Right cardiac atrium (tissue), 5 donors: Measurements from ENCODE around the gene CDPF1. TPM values are rescaled to one million over a fixed set of nuclear protein-coding genes. Genes with fewer than 3 reads are reported as not detected.

Experiments used
- ATAC-seq, 2 donors: fragments of 200-7000 bp; cut with Tn5 transposase; one replicate each; pipeline versions ENCODE4 v1.8.0 to v1.9.1; 2020; ENCODE audit warnings: moderate library complexity in 2 of 2, mild to moderate bottlenecking in 1 of 2
- DNase-seq, 3 donors: peaks; one replicate each; pipeline ENCODE4 v3.0.0-alpha.2; 2020
- H3K27ac ChIP-seq: one replicate; pipeline ENCODE4 v1.5.1; 2013; ENCODE audit warnings: mild to moderate bottlenecking, low read length, control low read depth, moderate library complexity
- H3K27me3 ChIP-seq: one replicate; pipeline ENCODE4 v1.6.1; 2013; ENCODE audit not compliant: control insufficient read depth, insufficient read depth
- H3K4me1 ChIP-seq: one replicate; pipeline ENCODE4 v1.6.1; 2013; ENCODE audit warnings: low read length; ENCODE audit not compliant: control insufficient read depth, insufficient read depth
- H3K4me3 ChIP-seq: one replicate; pipeline ENCODE4 v1.5.1; 2013; ENCODE audit warnings: low read length, control low read depth
- H3K9me3 ChIP-seq: one replicate; pipeline ENCODE4 v1.6.1; 2013; ENCODE audit warnings: low read length; ENCODE audit not compliant: control insufficient read depth
- WGBS: extraction: QIAGEN DNeasy Blood & Tissue Kit; methylation state at CpG from one replicate; pipeline ENCODE4 v1.1.7; 2013; 5-methylcytosine and 5-hydroxymethylcytosine counted together
- intact Hi-C, 4 donors: fragments of 100-400 bp; cut with DNase I; formaldehyde crosslinking; loops; one replicate each; pipeline versions ENCODE4 v1.11.0 to v1.14.0; 2022 to 2023
- polyA plus RNA-seq: library from polyadenylated mRNA; stranded (reverse); fragments of 200-250 nt; gene quantifications from one replicate; pipeline ENCODE4 v1.2.3, GENCODE V29; 2013
- total RNA-seq, 4 donors: library from RNA; stranded (reverse); fragmentation: NEBNext Ultra II Directional; extraction: Animal tissue kit (Norgen Biotek cat#: 25700); gene quantifications; one replicate each; pipeline ENCODE4 v1.2.1, GENCODE V29; 2021
- donor health status: healthy with polysubstance abuse.
- donor health status: DM: no; HTN: yes; CAD: no.
- donor health status: DM: no; HTN: no; CAD: no.
- donor health status: DM: no; HTN: yes; CAD: no; lungs with severe emphysema.
- donor health status: DM: yes; HTN: yes; CAD: no.

Gene CDPF1
- total and polyA plus RNA-seq, 5 donors, result 8.9 to 10.5 (median 9.4) TPM

DNA sequence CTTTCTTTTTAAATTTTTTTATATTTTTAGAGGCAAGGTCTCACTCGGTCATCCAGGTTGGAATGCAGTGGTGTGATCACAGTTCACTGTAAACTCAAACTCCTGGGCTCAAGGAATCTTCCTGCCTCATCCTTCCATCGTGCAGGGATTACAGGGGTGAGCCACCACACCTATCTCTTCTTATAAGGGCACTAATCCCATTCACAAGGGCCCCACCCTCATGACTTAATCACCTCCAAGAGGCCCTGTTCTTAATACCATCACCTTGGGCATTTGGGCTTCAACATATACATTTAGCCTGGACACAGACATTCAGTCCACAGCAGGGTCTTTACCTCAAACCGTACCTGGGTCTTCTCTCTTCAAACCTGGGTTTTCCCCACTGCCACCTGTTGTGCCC, 42.1 kb upstream of the CDPF1 start:
- ATAC-seq, result no peak
- no peaks in the 10 kb centered on the region for H3K9me3 ChIP-seq
- no peak for DNase-seq
- peaks cover 7% of the 10 kb centered on the region for H3K4me1 ChIP-seq
- H3K4me3 ChIP-seq, result no peak overlapping the region
- 95% methylated on average over 3 of the region's 3 CpGs for WGBS
- no peaks in the 10 kb centered on the region for H3K27me3 ChIP-seq
- intact Hi-C loops, result loop anchor here in 1 of 4 donors (10.0 kb wide), 1 partner anchor 287 kb away; no protein-coding TSS in a partner anchor
- no peak overlapping the region for H3K27ac ChIP-seq

GRCh38 chr22:46290843-46291785, 41.0 kb upstream of the CDPF1 start:
- Histone ChIP-seq H3K27ac (peak overlapping the region; percentile 31), H3K4me3 (no peak overlapping the region), H3K9me3 (no peaks in the 10 kb centered on the region), H3K4me1 (peaks cover 5% of the 10 kb centered on the region), H3K27me3 (no peaks in the 10 kb centered on the region)
- DNase-seq (no peak), ATAC-seq (no peak)
- intact Hi-C loops, result loop anchor here in 1 of 4 donors (10.0 kb wide), 1 partner anchor 286 kb away; no protein-coding TSS in a partner anchor
- WGBS, result 89% methylated on average over 23 of the region's 23 CpGs

GRCh38 chr22:46290121-46290842, 40.2 kb upstream of the CDPF1 start:
- Histone ChIP-seq H3K4me1 (peaks cover 3% of the 10 kb centered on the region), H3K27ac (peak overlapping the region; percentile 71), H3K4me3 (no peak overlapping the region), H3K27me3 (no peaks in the 10 kb centered on the region), H3K9me3 (no peaks in the 10 kb centered on the region)
- 76% methylated on average over 17 of the region's 17 CpGs for WGBS
- DNase-seq (peak; percentile 55 to 83 (median 74)), ATAC-seq (peak; percentile 58 to 68)
- intact Hi-C loops, result loop anchor here in 1 of 4 donors (10.0 kb wide), 1 partner anchor 285 kb away; no protein-coding TSS in a partner anchor

GRCh38 chr22:46289244-46289891, 39.3 kb upstream of the CDPF1 start:
- peaks cover 3% of the 10 kb centered on the region for H3K4me1 ChIP-seq
- DNase-seq (peak in 2 of 3 donors; percentile 67 to 73), ATAC-seq (peak; percentile 22 to 44)
- 71% methylated on average over 33 of the region's 33 CpGs for WGBS
- no peak overlapping the region for H3K4me3 ChIP-seq
- peak overlapping the region; percentile 78 for H3K27ac ChIP-seq
- H3K27me3 ChIP-seq, result no peaks in the 10 kb centered on the region
- intact Hi-C loops, result no loop called here
- H3K9me3 ChIP-seq, result no peaks in the 10 kb centered on the region

GRCh38 chr22:46288846-46289243, 38.8 kb upstream of the CDPF1 start:
- DNase-seq (no peak), ATAC-seq (no peak)
- Histone ChIP-seq H3K4me3 (no peak overlapping the region), H3K4me1 (peaks cover 3% of the 10 kb centered on the region), H3K27me3 (no peaks in the 10 kb centered on the region), H3K27ac (peak overlapping the region; percentile 78), H3K9me3 (no peaks in the 10 kb centered on the region)
- intact Hi-C loops, result no loop called here
- 81% methylated on average over 7 of the region's 7 CpGs for WGBS

GRCh38 chr22:46287873-46288751, 38.0 kb upstream of the CDPF1 start:
- peak overlapping the region; percentile 78 for H3K27ac ChIP-seq

DNA sequence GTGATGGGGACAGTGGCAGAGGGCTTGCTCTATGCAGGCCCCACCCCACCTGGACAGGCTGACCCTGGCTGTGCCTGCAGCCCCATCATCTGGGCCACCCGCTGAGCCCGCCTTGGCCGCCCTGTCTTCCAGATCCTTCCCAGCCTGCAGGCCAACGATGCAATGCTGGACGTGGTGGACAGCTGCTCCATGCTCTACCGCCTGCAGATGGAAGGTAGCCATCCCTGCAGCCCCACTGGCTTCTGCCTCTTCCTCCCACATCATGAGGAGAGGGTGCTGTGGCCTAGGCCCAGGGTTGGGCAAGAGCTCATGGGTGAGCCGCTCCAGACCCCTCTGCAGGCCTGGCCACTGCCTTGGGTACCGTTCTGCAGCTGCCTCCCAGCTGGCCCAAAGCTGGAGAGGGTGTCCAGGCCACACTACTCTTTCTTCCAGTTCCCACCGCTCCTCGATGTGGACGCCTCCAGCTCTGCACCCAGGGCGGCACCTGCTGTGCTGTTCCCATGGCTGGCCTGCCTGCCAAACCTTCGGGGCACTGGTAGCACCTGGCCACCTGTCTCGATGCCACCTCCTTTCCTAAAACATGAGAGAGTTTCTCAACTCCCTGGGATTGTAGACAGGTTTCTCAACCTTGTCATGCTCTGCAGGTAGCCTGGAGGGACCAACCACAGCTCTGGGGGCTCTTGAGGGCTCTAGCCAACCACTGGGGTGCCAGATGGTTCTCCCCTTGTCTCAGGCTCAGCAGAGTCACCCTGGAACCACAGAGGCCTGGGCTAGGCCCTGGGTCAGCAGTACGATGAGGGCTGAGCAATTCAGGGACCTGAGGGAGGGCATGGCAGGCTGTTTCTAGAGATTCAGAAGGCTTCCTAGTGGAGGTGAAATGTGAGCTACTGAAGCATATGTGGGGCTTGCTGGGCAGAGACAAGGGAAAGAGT, 37.1 kb upstream of the CDPF1 start:
- H3K27me3 ChIP-seq, result no peaks in the 10 kb centered on the region
- WGBS, result 89% methylated on average over 15 of the region's 15 CpGs
- ATAC-seq (no peak), DNase-seq (peak in 1 of 3 donors; percentile 48)
- no peak overlapping the region for H3K4me3 ChIP-seq
- no peaks in the 10 kb centered on the region for H3K9me3 ChIP-seq
- H3K4me1 ChIP-seq, result peaks cover 3% of the 10 kb centered on the region
- H3K27ac ChIP-seq, result peak overlapping the region; percentile 78
- intact Hi-C loops, result no loop called here

More at GRCh38 chr22:46287873-46288751, 38.0 kb upstream of the CDPF1 start:
- DNase-seq, result peak in 2 of 3 donors; percentile 74 to 79
- intact Hi-C loops, result no loop called here
- peaks cover 3% of the 10 kb centered on the region for H3K4me1 ChIP-seq
- WGBS, result 49% methylated on average over 24 of the region's 24 CpGs
- no peak overlapping the region for H3K4me3 ChIP-seq
- ATAC-seq, result peak; percentile 9 to 45
- no peaks in the 10 kb centered on the region for H3K27me3 ChIP-seq
- H3K9me3 ChIP-seq, result no peaks in the 10 kb centered on the region

- Histone ChIP-seq H3K27me3 (no peaks in the 10 kb centered on the region), H3K4me1 (peaks cover 3% of the 10 kb centered on the region), H3K4me3 (no peak overlapping the region), H3K9me3 (no peaks in the 10 kb centered on the region), H3K27ac (no peak overlapping the region)
- ATAC-seq (no peak), DNase-seq (no peak)
- intact Hi-C loops, result no loop called here
- WGBS, result 96% methylated on average over 3 of the region's 3 CpGs
Observed at GRCh38 chr22:46286006-46286405, 35.9 kb upstream of the CDPF1 start.

DNA sequence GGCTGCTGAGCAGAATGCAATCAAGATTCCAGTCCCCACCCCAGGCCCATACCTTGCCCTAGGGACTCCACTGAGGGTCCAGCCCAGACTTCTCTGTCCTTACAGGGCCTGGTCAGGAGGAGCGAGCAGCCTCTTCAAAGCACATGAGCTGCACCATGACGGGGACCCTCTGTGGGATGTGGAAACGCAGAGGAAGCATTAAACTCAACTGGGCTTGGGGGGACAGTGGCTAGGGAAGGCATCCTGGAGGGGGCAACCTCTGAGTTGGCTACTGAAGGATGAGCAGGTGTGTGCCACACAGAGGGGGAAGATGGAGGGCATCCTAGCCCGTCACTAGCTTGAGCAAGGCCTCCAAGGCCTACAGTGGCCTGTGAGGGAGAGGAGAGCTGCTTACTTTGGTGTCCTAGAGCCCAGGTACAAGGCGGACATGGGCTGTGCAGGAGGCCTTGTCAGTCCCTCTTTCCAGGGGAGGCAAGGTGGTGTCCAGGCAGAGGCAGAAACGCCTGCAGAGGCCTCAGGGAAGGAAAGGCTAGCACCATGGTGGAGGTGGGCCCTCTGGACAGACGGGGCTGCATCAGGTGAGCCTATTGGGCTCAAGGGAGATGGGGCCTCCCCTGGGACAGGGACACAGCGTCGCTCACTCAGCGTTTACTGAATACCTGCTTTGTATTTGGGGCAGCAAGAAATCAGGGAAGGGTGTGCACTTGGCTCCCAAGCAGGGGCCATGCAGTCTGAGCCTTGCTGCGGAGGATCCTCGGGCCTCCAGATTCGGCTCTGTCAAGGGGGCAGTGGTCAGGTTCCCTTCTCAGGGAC, 32.0 kb upstream of the CDPF1 start:
- Histone ChIP-seq H3K9me3 (no peaks in the 10 kb centered on the region), H3K27ac (no peak overlapping the region), H3K4me1 (no peaks in the 10 kb centered on the region), H3K27me3 (no peaks in the 10 kb centered on the region), H3K4me3 (no peak overlapping the region)
- ATAC-seq, result no peak
- peak in 1 of 3 donors; percentile 22 for DNase-seq
- intact Hi-C loops, result no loop called here
- WGBS, result 97% methylated on average over 13 of the region's 13 CpGs
